H9 (cell line): ENCODE data around the gene HPCAL1. TPM values are rescaled to one million over a fixed set of nuclear protein-coding genes. Genes with fewer than 3 reads are reported as not detected.

Experiments
- DNase-seq: peaks from one replicate; pipeline ENCODE4 v3.0.0-alpha.2; 2017
- H2AFZ ChIP-seq: one replicate; pipeline ENCODE4 v1.6.1; 2013; ENCODE audit warnings: mild to moderate bottlenecking, low read length, control low read depth, moderate library complexity
- H2AK5ac ChIP-seq: 2 replicates; pipeline ENCODE4 v1.6.1; 2013; ENCODE audit warnings: low read length, control low read depth, mixed read lengths; ENCODE audit not compliant: insufficient read length
- H2BK120ac ChIP-seq: one replicate; pipeline ENCODE4 v1.6.1; 2013; ENCODE audit warnings: low read depth, mild to moderate bottlenecking, low read length, control low read depth, inconsistent platforms; ENCODE audit not compliant: poor library complexity, severe bottlenecking
- H2BK12ac ChIP-seq: 2 replicates; pipeline ENCODE4 v1.6.1; 2013; ENCODE audit warnings: low read length, control low read depth, mixed read lengths, low read depth; ENCODE audit not compliant: insufficient read length
- H2BK15ac ChIP-seq: 2 replicates; pipeline ENCODE4 v1.6.1; 2013; ENCODE audit warnings: low read depth, low read length, control low read depth
- H2BK20ac ChIP-seq: one replicate; pipeline ENCODE4 v1.6.1; 2013; ENCODE audit warnings: low read depth, mild to moderate bottlenecking, low read length, control low read depth, inconsistent platforms; ENCODE audit not compliant: poor library complexity, severe bottlenecking
- H2BK5ac ChIP-seq: 2 replicates; pipeline ENCODE4 v1.6.1; 2013; ENCODE audit warnings: low read length, control low read depth, mixed read lengths; ENCODE audit not compliant: insufficient read length
- H3K14ac ChIP-seq: 2 replicates; pipeline ENCODE4 v1.6.1; 2013; ENCODE audit warnings: low read length, control low read depth; ENCODE audit not compliant: insufficient read depth
- H3K18ac ChIP-seq: 2 replicates; pipeline ENCODE4 v1.6.1; 2013; ENCODE audit warnings: low read depth, mild to moderate bottlenecking, mixed read lengths, low read length, control low read depth; ENCODE audit not compliant: insufficient read length
- H3K23ac ChIP-seq: 2 replicates; pipeline ENCODE4 v1.6.1; 2013; ENCODE audit warnings: low read length, control low read depth, mixed read lengths, low read depth; ENCODE audit not compliant: insufficient read length
- H3K23me2 ChIP-seq: 2 replicates; pipeline ENCODE4 v1.6.1; 2013; ENCODE audit warnings: low read depth, mild to moderate bottlenecking, mixed read lengths, low read length, control low read depth; ENCODE audit not compliant: insufficient read length, poor library complexity, severe bottlenecking
- H3K27ac ChIP-seq: 2 replicates; pipeline ENCODE4 v1.5.1; 2013; ENCODE audit warnings: low read length, control low read depth, mixed read lengths, low read depth; ENCODE audit not compliant: insufficient read length
- H3K27me3 ChIP-seq: 2 replicates; pipeline ENCODE4 v1.6.1; 2013; ENCODE audit warnings: low read length, control low read depth, inconsistent platforms; ENCODE audit not compliant: insufficient read depth
- H3K4ac ChIP-seq: 2 replicates; pipeline ENCODE4 v1.6.1; 2013; ENCODE audit warnings: low read depth, mild to moderate bottlenecking, control low read depth, inconsistent platforms, low read length, moderate library complexity
- H3K4me1 ChIP-seq: 2 replicates; pipeline ENCODE4 v1.6.1; 2013; ENCODE audit warnings: low read length, control low read depth, inconsistent platforms; ENCODE audit not compliant: insufficient read depth
- H3K4me2 ChIP-seq: 2 replicates; pipeline ENCODE4 v1.6.1; 2013; ENCODE audit warnings: low read length, control low read depth, mixed read lengths; ENCODE audit not compliant: insufficient read length, insufficient read depth
- H3K56ac ChIP-seq: 2 replicates; pipeline ENCODE4 v1.6.1; 2013; ENCODE audit warnings: low read depth, mild to moderate bottlenecking, mixed read lengths, low read length, control low read depth; ENCODE audit not compliant: insufficient read length
- H3K79me1 ChIP-seq: 2 replicates; pipeline ENCODE4 v1.6.1; 2013; ENCODE audit warnings: low read depth, mild to moderate bottlenecking, moderate library complexity, low read length, control low read depth, inconsistent platforms; ENCODE audit not compliant: insufficient read depth, poor library complexity, severe bottlenecking
- H3K79me2 ChIP-seq: 2 replicates; pipeline ENCODE4 v1.6.1; 2013; ENCODE audit warnings: low read length, control low read depth, inconsistent platforms; ENCODE audit not compliant: insufficient read depth
- H3K9ac ChIP-seq: 2 replicates; pipeline ENCODE4 v1.6.1; 2013; ENCODE audit warnings: low read length, control low read depth, mixed read lengths; ENCODE audit not compliant: insufficient read length; ENCODE audit errors: extremely low read depth
- H3K9me3 ChIP-seq: one replicate; pipeline ENCODE4 v1.6.1; 2013; ENCODE audit warnings: low read depth, low read length, inconsistent platforms; ENCODE audit not compliant: control insufficient read depth
- H3T11ph ChIP-seq: one replicate; pipeline ENCODE4 v1.6.1; 2013; ENCODE audit warnings: mild to moderate bottlenecking, low read length, control low read depth, inconsistent platforms
- H4K20me1 ChIP-seq: one replicate; pipeline ENCODE4 v1.6.1; 2013; ENCODE audit not compliant: control insufficient read depth, insufficient read length, insufficient read depth
- H4K5ac ChIP-seq: 2 replicates; pipeline ENCODE4 v1.6.1; 2013; ENCODE audit warnings: low read depth, mild to moderate bottlenecking, mixed read lengths, low read length, control low read depth; ENCODE audit not compliant: insufficient read length
- H4K8ac ChIP-seq: replicated peaks from 2 replicates; pipeline ENCODE4 v1.6.1; 2013; ENCODE audit warnings: low read length, control low read depth, mixed read lengths, low read depth; ENCODE audit not compliant: insufficient read length
- H4K91ac ChIP-seq: 2 replicates; pipeline ENCODE4 v1.6.1; 2013; ENCODE audit warnings: low read depth, mild to moderate bottlenecking, moderate library complexity, mixed read lengths, low read length, control low read depth; ENCODE audit not compliant: insufficient read length
- H3K27ac Mint-ChIP-seq, 3 experiments: 2 replicates in 2 of 3; 3 replicates in 1 of 3; pipeline ENCODE4 v1.8.0; 2020 to 2021; ENCODE audit warnings: mixed read lengths in 3 of 3, mild to moderate bottlenecking in 1 of 3, moderate library complexity in 1 of 3
- H3K27me3 Mint-ChIP-seq: 2 replicates; pipeline ENCODE4 v1.8.0; 2021; ENCODE audit warnings: low read depth, mild to moderate bottlenecking, moderate library complexity, mixed read lengths
- H3K36me3 Mint-ChIP-seq, 3 experiments: 2 replicates in 2 of 3; 3 replicates in 1 of 3; pipeline ENCODE4 v1.8.0; 2020 to 2021; ENCODE audit warnings: low read depth in 3 of 3, mixed read lengths in 3 of 3; ENCODE audit not compliant: insufficient read depth in 1 of 3
- H3K4me1 Mint-ChIP-seq, 2 experiments: 2 replicates each; pipeline ENCODE4 v1.8.0; 2020; ENCODE audit warnings: mixed read lengths in 2 of 2
- H3K4me3 Mint-ChIP-seq, 2 experiments: 2 replicates in 1 of 2; 3 replicates in 1 of 2; pipeline ENCODE4 v1.8.0; 2020 to 2021; ENCODE audit warnings: mild to moderate bottlenecking in 2 of 2, mixed read lengths in 2 of 2, moderate library complexity in 1 of 2
- H3K9me3 Mint-ChIP-seq, 2 experiments: 2 replicates in 1 of 2; 3 replicates in 1 of 2; pipeline ENCODE4 v1.8.0; 2020; ENCODE audit warnings: mild to moderate bottlenecking in 2 of 2, mixed read lengths in 2 of 2, moderate library complexity in 1 of 2
- CTCF ChIP-seq: fragments of 200-600 bp; sonication (generic); conservative IDR thresholded peaks from 3 replicates; pipeline ENCODE4 v1.8.0; 2021; ENCODE audit warnings: antibody characterized with exemption, mild to moderate bottlenecking
- WGBS: extraction: QIAGEN DNeasy Blood & Tissue Kit; methylation state at CpG from one replicate; pipeline ENCODE4 v1.1.7; 2013; ENCODE audit warnings: missing lambda C conversion rate, low lambda C conversion rate, mixed read lengths; ENCODE audit not compliant: insufficient read length; ENCODE audit errors: extremely low coverage; 5-methylcytosine and 5-hydroxymethylcytosine counted together
- total RNA-seq: library from RNA; stranded (reverse); gene quantifications from 2 replicates; pipeline ENCODE4 v1.2.1, GENCODE V29; 2021

Gene HPCAL1
- total RNA-seq, 1 experiment from 2014 or later = 4.7 TPM

DNA sequence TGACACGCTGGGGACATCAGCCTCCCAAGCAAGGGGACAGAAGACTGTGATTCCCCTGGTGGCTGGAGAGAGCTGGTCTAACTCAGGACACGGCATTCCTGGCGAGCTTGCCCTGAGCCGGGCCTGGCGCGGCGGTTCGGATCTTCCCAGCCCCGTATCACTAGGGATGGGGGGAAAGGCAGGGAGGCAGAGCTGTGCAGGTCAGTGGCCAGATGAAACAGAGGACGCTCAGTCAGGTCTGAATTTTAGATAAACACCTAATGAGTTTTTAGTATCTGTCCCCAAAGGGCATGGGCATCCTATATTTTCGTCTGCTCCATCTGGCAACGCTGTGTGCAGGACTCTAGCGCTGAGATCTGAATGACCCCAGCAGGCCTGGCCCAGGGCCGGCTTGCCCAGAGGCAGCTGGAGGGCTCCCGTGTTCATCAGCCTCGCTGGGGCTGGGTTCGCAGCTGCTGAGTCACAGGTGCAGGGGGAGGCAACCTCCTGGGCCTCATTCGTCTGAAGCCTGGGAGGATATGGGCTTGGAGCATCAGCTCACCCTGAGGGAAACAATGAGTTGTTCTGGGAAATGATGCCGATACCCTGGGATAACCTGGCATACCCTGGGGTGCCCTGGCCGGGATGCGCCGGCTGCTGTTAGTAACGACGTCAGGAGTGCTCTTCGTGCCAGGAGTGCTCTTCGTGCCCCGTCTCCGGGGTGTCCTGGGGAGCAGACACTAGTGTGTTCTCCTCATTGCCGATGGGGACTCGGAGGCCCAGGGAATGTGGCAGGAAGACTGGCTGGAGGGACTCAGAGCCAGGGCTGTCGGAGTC lies 48.1 kb upstream of the HPCAL1 start:
- H3K23me2 ChIP-seq = no peaks in the 10 kb centered on the region
- Mint-ChIP-seq H3K27ac (no peak overlapping the region), H3K4me3 (no peak overlapping the region), H3K36me3 (no peaks in the 10 kb centered on the region; a peak in 1 of 7 replicates), H3K27me3 (peaks cover 3% of the 10 kb centered on the region), H3K4me1 (peaks cover 0 to 4% of the 10 kb centered on the region in 2 experiments; a peak in 2 of 4 replicates), H3K9me3 (peaks cover 0 to 11% of the 10 kb centered on the region in 2 experiments; a peak in 4 of 5 replicates)
- H4K8ac ChIP-seq = no peak overlapping the region
- no peaks in the 10 kb centered on the region for H3K79me2 ChIP-seq
- no peak overlapping the region for H3K4me2 ChIP-seq
- H4K91ac ChIP-seq = no peak overlapping the region
- H3K9me3 ChIP-seq = no peaks in the 10 kb centered on the region
- DNase-seq = no peak
- H2BK15ac ChIP-seq = no peak overlapping the region
- no peak overlapping the region for H2AK5ac ChIP-seq
- H4K20me1 ChIP-seq = no peaks in the 10 kb centered on the region
- no CpG with 5 or more reads among the region's 31 CpGs for WGBS
- no peak overlapping the region for H3K9ac ChIP-seq
- H2BK12ac ChIP-seq = no peak overlapping the region
- no peak overlapping the region for H2BK5ac ChIP-seq
- H3K79me1 ChIP-seq = no peaks in the 10 kb centered on the region
- no peak overlapping the region for H2BK20ac ChIP-seq
- no peaks in the 10 kb centered on the region for H3K4me1 ChIP-seq
- no peak overlapping the region; the same call in 1 of the 2 replicates for H3K14ac ChIP-seq
- H3K4ac ChIP-seq = no peak overlapping the region
- no peak overlapping the region for H3K18ac ChIP-seq
- TF ChIP-seq CTCF = no peak
- no peak overlapping the region for H3T11ph ChIP-seq
- no peak overlapping the region for H2AFZ ChIP-seq
- H3K23ac ChIP-seq = no peak overlapping the region
- H3K27me3 ChIP-seq = no peaks in the 10 kb centered on the region
- H3K56ac ChIP-seq = no peak overlapping the region
- no peak overlapping the region for H3K27ac ChIP-seq
- H4K5ac ChIP-seq = no peak overlapping the region
- H2BK120ac ChIP-seq = no peak overlapping the region
